Measurements from ENCODE around the gene CRIM1. TPM values are rescaled to one million over a fixed set of nuclear protein-coding genes. Genes with fewer than 3 reads are reported as not detected.

CRIM1 gene
- total and polyA plus RNA-seq, 2 experiments from 2014 or later: 10.5 to 36.4 TPM

DNA sequence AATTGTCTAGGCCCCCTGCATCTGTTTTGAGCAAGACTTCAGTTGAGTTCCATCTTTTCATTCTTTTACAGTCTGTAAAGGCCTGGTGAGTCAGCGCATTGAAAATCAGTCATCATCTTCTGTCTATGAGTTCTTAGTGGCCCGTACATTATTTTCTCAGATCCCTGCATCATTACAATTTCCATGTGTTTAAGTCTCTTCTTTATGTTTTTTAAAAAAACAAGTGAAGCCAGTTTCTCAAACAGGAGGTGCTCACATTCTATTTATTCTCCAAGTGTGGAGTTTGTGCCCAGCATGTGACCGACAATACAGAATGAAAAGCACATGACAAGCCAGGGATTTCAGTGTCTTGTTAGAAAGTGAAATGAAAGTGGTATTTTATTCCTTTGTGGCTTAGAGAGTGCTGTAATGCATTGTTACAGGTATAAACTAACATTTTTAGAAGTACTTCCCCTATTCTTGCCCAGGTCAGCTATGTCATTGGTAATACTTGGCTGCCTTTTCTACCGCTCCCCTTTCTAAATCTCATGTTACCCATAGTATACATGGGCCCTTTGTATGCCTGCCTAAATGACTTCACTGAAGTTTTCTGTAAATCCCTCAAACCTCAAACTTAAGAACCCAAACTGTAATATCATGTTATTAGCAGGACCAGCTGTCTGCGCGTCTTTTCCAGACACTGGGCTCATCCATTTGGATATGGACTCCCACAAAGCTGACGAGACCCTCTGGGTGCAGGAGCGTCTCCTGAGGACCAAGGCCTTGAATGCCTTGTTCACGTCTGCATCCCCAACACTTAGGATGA is 174.8 kb downstream of the CRIM1 start:
- no peaks in the 10 kb centered on the region for H3F3A ChIP-seq (replicated peaks; ENCODE audit: low read depth)
- Mint-ChIP-seq H3K4me1 (peaks cover 19% of the 10 kb centered on the region; the same call in 2 of the 3 replicates), H3K9me3 (no peaks in the 10 kb centered on the region), H3K4me3 (no peak overlapping the region), H3K36me3 (ENCODE audit: low read depth) (peaks cover 17% of the 10 kb centered on the region), H3K27ac (peak overlapping the region; percentile 81), H3K27me3 (ENCODE audit: insufficient read depth, low read depth, poor library complexity) (no peaks in the 10 kb centered on the region)
- H3K9me2 ChIP-seq (ENCODE audit: insufficient read depth): no peaks in the 10 kb centered on the region; the same call in 1 of the 2 replicates
- H3K4me1 ChIP-seq (ENCODE audit: insufficient read depth): no peaks in the 10 kb centered on the region; the same call in 1 of the 2 replicates
- no peak overlapping the region for H3K4me3 ChIP-seq
- peaks cover 5% of the 10 kb centered on the region; the same call in 1 of the 2 replicates for H4K20me1 ChIP-seq (replicated peaks; ENCODE audit: insufficient read depth)
- H3K79me2 ChIP-seq (replicated peaks; ENCODE audit: insufficient read depth): 0 out of 2 replicates have a peak, but pooled peaks cover 4% of the 10 kb centered on the region
- no peaks in the 10 kb centered on the region for H3K27me3 ChIP-seq (ENCODE audit: insufficient read depth)
- H3K27ac ChIP-seq (ENCODE audit: low read depth): peak overlapping the region; percentile 13; the same call in 1 of the 2 replicates
- no peak for DNase-seq (ENCODE audit: low spot score)
- no peak overlapping the region for H3K4me2 ChIP-seq
- H3K36me3 ChIP-seq (ENCODE audit: insufficient read depth): peaks cover 6% of the 10 kb centered on the region; the same call in 1 of the 2 replicates
- no peak overlapping the region for H2AFZ ChIP-seq
- no peak for ATAC-seq
- no peak for TF ChIP-seq ETS1 (IDR thresholded peaks at IDR 0.05)

- Mint-ChIP-seq H3K27ac (peak overlapping the region; percentile 80), H3K4me3 (no peak overlapping the region), H3K9me3 (no peaks in the 10 kb centered on the region), H3K4me1 (peaks cover 19% of the 10 kb centered on the region; the same call in 2 of the 3 replicates), H3K36me3 (ENCODE audit: low read depth) (peaks cover 15% of the 10 kb centered on the region), H3K27me3 (ENCODE audit: insufficient read depth, low read depth, poor library complexity) (no peaks in the 10 kb centered on the region)
- DNase-seq (ENCODE audit: low spot score) (peak; percentile 44), ATAC-seq (peak; percentile 39; the same call in 1 of the 3 replicates)
- Histone ChIP-seq H3K79me2 (replicated peaks; ENCODE audit: insufficient read depth) (0 out of 2 replicates have a peak, but pooled peaks cover 4% of the 10 kb centered on the region), H3K27me3 (ENCODE audit: insufficient read depth) (no peaks in the 10 kb centered on the region), H3K9me2 (ENCODE audit: insufficient read depth) (no peaks in the 10 kb centered on the region; the same call in 1 of the 2 replicates), H3K4me1 (ENCODE audit: insufficient read depth) (no peaks in the 10 kb centered on the region; the same call in 1 of the 2 replicates), H2AFZ (no peak overlapping the region), H3F3A (replicated peaks; ENCODE audit: low read depth) (no peaks in the 10 kb centered on the region), H3K4me2 (no peak overlapping the region), H3K36me3 (ENCODE audit: insufficient read depth) (peaks cover 6% of the 10 kb centered on the region; the same call in 1 of the 2 replicates), H3K4me3 (no peak overlapping the region), H3K27ac (ENCODE audit: low read depth) (no peak overlapping the region), H4K20me1 (replicated peaks; ENCODE audit: insufficient read depth) (no peaks in the 10 kb centered on the region; the same call in 1 of the 2 replicates)
- TF ChIP-seq ZNF114 (CRISPR knock-in tag; IDR thresholded peaks at IDR 0.05) (no peak), CTCF (conservative IDR thresholded peaks at IDR 0.05; ENCODE audit: low read depth in 2 of 2) (peak in 1 of 2 experiments; percentile 35; a peak in 2 of 4 replicates), REST (IDR thresholded peaks at IDR 0.05; ENCODE audit: unreplicated experiment) (no peak), EZH2phosphoT487 (IDR thresholded peaks at IDR 0.05; ENCODE audit: unreplicated experiment) (no peak), ZNF331 (CRISPR knock-in tag; IDR thresholded peaks at IDR 0.05; ENCODE audit: low read depth) (no peak), NANOG (IDR thresholded peaks at IDR 0.05; ENCODE audit: borderline replicate concordance) (no peak), CREB1 (CRISPR knock-in tag; IDR thresholded peaks at IDR 0.05; ENCODE audit: low read depth) (no peak)
Measured at GRCh38 chr2:36530983-36531354, 175.4 kb downstream of the CRIM1 start.
